ENCODE measurements around the gene FGD3.

Gene FGD3

GRCh38 chr9:92965759-92966517, 18.6 kb downstream of the FGD3 start:
- H3K27ac ChIP-seq (ENCODE audit: low read depth, low read length) = no peak overlapping the region
- H3K4me3 ChIP-seq (ENCODE audit: low read length) = no peak overlapping the region
- no peaks in the 10 kb centered on the region for H3K79me2 ChIP-seq (ENCODE audit: control insufficient read depth, insufficient read depth, low read length)
- H2BK5ac ChIP-seq (ENCODE audit: low read length) = no peak overlapping the region
- no peak overlapping the region for H2BK120ac ChIP-seq (ENCODE audit: low read depth, low read length)
- H3K4ac ChIP-seq (ENCODE audit: low read depth, low read length) = no peak overlapping the region
- peak overlapping the region; percentile 24 for H3K23ac ChIP-seq (ENCODE audit: low read length)
- H3K9ac ChIP-seq (ENCODE audit: low read length) = no peak overlapping the region
- H2BK15ac ChIP-seq (replicated peaks; ENCODE audit: low read depth) = no peak overlapping the region
- no peak overlapping the region for H2AK5ac ChIP-seq (ENCODE audit: low read length)
- no peak overlapping the region for H4K8ac ChIP-seq (ENCODE audit: low read depth, low read length)
- no peak overlapping the region for H3K56ac ChIP-seq (ENCODE audit: low read length)
- H3K4me2 ChIP-seq (ENCODE audit: low read length) = no peak overlapping the region
- H3K18ac ChIP-seq (ENCODE audit: low read length) = no peak overlapping the region
- WGBS (ENCODE audit: extremely low coverage, insufficient coverage, low lambda C conversion rate) = no CpG with 5 or more reads among the region's 17 CpGs
- H3K27me3 ChIP-seq (ENCODE audit: insufficient read depth, low read length, poor library complexity) = no peaks in the 10 kb centered on the region
- no peak for DNase-seq
- no peaks in the 10 kb centered on the region for H3K79me1 ChIP-seq (ENCODE audit: low read length)
- no peak overlapping the region for H4K5ac ChIP-seq (ENCODE audit: low read length)
- H3K36me3 ChIP-seq (ENCODE audit: control insufficient read depth, insufficient read depth, low read length) = no peaks in the 10 kb centered on the region
- H3K4me1 ChIP-seq (ENCODE audit: control insufficient read depth, low read depth, low read length) = no peaks in the 10 kb centered on the region

- H3K27ac ChIP-seq (ENCODE audit: low read depth, low read length) = no peak overlapping the region
Measured at GRCh38 chr9:92966518-92966800, 19.1 kb downstream of the FGD3 start.

GRCh38 chr9:92968081-92968480, 20.8 kb downstream of the FGD3 start:
- H3K23ac ChIP-seq (ENCODE audit: low read length) = no peak overlapping the region
- no peak overlapping the region for H4K8ac ChIP-seq (ENCODE audit: low read depth, low read length)
- no peaks in the 10 kb centered on the region for H3K27me3 ChIP-seq (ENCODE audit: insufficient read depth, low read length, poor library complexity)
- H3K9ac ChIP-seq (ENCODE audit: low read length) = no peak overlapping the region
- no peaks in the 10 kb centered on the region for H3K36me3 ChIP-seq (ENCODE audit: control insufficient read depth, insufficient read depth, low read length)
- H2BK120ac ChIP-seq (ENCODE audit: low read depth, low read length) = no peak overlapping the region
- no peak overlapping the region for H2BK5ac ChIP-seq (ENCODE audit: low read length)
- H3K79me2 ChIP-seq (ENCODE audit: control insufficient read depth, insufficient read depth, low read length) = no peaks in the 10 kb centered on the region
- no peak overlapping the region for H2AK5ac ChIP-seq (ENCODE audit: low read length)
- H3K4me2 ChIP-seq (ENCODE audit: low read length) = no peak overlapping the region
- no peak overlapping the region for H3K4me3 ChIP-seq (ENCODE audit: low read length)
- H3K18ac ChIP-seq (ENCODE audit: low read length) = no peak overlapping the region
- DNase-seq = no peak
- H4K5ac ChIP-seq (ENCODE audit: low read length) = no peak overlapping the region
- no peak overlapping the region for H2BK15ac ChIP-seq (replicated peaks; ENCODE audit: low read depth)
- H3K27ac ChIP-seq (ENCODE audit: low read depth, low read length) = no peak overlapping the region
- no peaks in the 10 kb centered on the region for H3K4me1 ChIP-seq (ENCODE audit: control insufficient read depth, low read depth, low read length)
- H3K4ac ChIP-seq (ENCODE audit: low read depth, low read length) = no peak overlapping the region
- H3K56ac ChIP-seq (ENCODE audit: low read length) = no peak overlapping the region
- H3K79me1 ChIP-seq (ENCODE audit: low read length) = no peaks in the 10 kb centered on the region
- WGBS (ENCODE audit: extremely low coverage, insufficient coverage, low lambda C conversion rate) = no CpG with 5 or more reads among the region's 8 CpGs

More at GRCh38 chr9:92966518-92966800, 19.1 kb downstream of the FGD3 start:
- H3K36me3 ChIP-seq (ENCODE audit: control insufficient read depth, insufficient read depth, low read length) = no peaks in the 10 kb centered on the region
- no peak overlapping the region for H2BK15ac ChIP-seq (replicated peaks; ENCODE audit: low read depth)
- no peak overlapping the region for H2BK5ac ChIP-seq (ENCODE audit: low read length)
- H3K4me3 ChIP-seq (ENCODE audit: low read length) = no peak overlapping the region
- no peak overlapping the region for H3K4me2 ChIP-seq (ENCODE audit: low read length)
- no peaks in the 10 kb centered on the region for H3K79me2 ChIP-seq (ENCODE audit: control insufficient read depth, insufficient read depth, low read length)
- H4K5ac ChIP-seq (ENCODE audit: low read length) = no peak overlapping the region
- DNase-seq = no peak
- H3K4me1 ChIP-seq (ENCODE audit: control insufficient read depth, low read depth, low read length) = no peaks in the 10 kb centered on the region
- H2AK5ac ChIP-seq (ENCODE audit: low read length) = no peak overlapping the region
- H3K79me1 ChIP-seq (ENCODE audit: low read length) = no peaks in the 10 kb centered on the region
- no peak overlapping the region for H3K56ac ChIP-seq (ENCODE audit: low read length)
- no peak overlapping the region for H4K8ac ChIP-seq (ENCODE audit: low read depth, low read length)
- WGBS (ENCODE audit: extremely low coverage, insufficient coverage, low lambda C conversion rate) = no CpG with 5 or more reads among the region's 5 CpGs
- H3K27me3 ChIP-seq (ENCODE audit: insufficient read depth, low read length, poor library complexity) = no peaks in the 10 kb centered on the region
- H3K23ac ChIP-seq (ENCODE audit: low read length) = no peak overlapping the region
- no peak overlapping the region for H2BK120ac ChIP-seq (ENCODE audit: low read depth, low read length)
- H3K9ac ChIP-seq (ENCODE audit: low read length) = no peak overlapping the region
- H3K4ac ChIP-seq (ENCODE audit: low read depth, low read length) = no peak overlapping the region
- H3K18ac ChIP-seq (ENCODE audit: low read length) = no peak overlapping the region

- Histone ChIP-seq H3K79me1 (ENCODE audit: low read length) (no peaks in the 10 kb centered on the region), H3K23ac (ENCODE audit: low read length) (no peak overlapping the region), H3K9ac (ENCODE audit: low read length) (no peak overlapping the region), H3K27me3 (ENCODE audit: insufficient read depth, low read length, poor library complexity) (no peaks in the 10 kb centered on the region), H3K4me1 (ENCODE audit: control insufficient read depth, low read depth, low read length) (no peaks in the 10 kb centered on the region), H3K79me2 (ENCODE audit: control insufficient read depth, insufficient read depth, low read length) (no peaks in the 10 kb centered on the region), H4K5ac (ENCODE audit: low read length) (no peak overlapping the region), H3K4ac (ENCODE audit: low read depth, low read length) (no peak overlapping the region), H2BK15ac (replicated peaks; ENCODE audit: low read depth) (no peak overlapping the region), H3K56ac (ENCODE audit: low read length) (no peak overlapping the region), H4K8ac (ENCODE audit: low read depth, low read length) (no peak overlapping the region), H2BK120ac (ENCODE audit: low read depth, low read length) (no peak overlapping the region), H2BK5ac (ENCODE audit: low read length) (no peak overlapping the region), H3K4me3 (ENCODE audit: low read length) (no peak overlapping the region), H3K27ac (ENCODE audit: low read depth, low read length) (no peak overlapping the region), H3K18ac (ENCODE audit: low read length) (no peak overlapping the region), H3K36me3 (ENCODE audit: control insufficient read depth, insufficient read depth, low read length) (no peaks in the 10 kb centered on the region), H2AK5ac (ENCODE audit: low read length) (no peak overlapping the region), H3K4me2 (ENCODE audit: low read length) (no peak overlapping the region)
- no CpG with 5 or more reads among the region's 19 CpGs for WGBS (ENCODE audit: extremely low coverage, insufficient coverage, low lambda C conversion rate)
- DNase-seq = no peak
Measured at GRCh38 chr9:92969516-92970466, 22.5 kb downstream of the FGD3 start.

- peak; percentile 87 for DNase-seq
- Histone ChIP-seq H4K5ac (ENCODE audit: low read length) (no peak overlapping the region), H2BK5ac (ENCODE audit: low read length) (no peak overlapping the region), H4K8ac (ENCODE audit: low read depth, low read length) (no peak overlapping the region), H3K18ac (ENCODE audit: low read length) (no peak overlapping the region), H3K23ac (ENCODE audit: low read length) (no peak overlapping the region), H3K4me3 (ENCODE audit: low read length) (no peak overlapping the region), H3K27ac (ENCODE audit: low read depth, low read length) (no peak overlapping the region), H3K4me1 (ENCODE audit: control insufficient read depth, low read depth, low read length) (no peaks in the 10 kb centered on the region), H3K79me2 (ENCODE audit: control insufficient read depth, insufficient read depth, low read length) (no peaks in the 10 kb centered on the region), H2BK15ac (replicated peaks; ENCODE audit: low read depth) (no peak overlapping the region), H3K9ac (ENCODE audit: low read length) (no peak overlapping the region), H3K36me3 (ENCODE audit: control insufficient read depth, insufficient read depth, low read length) (no peaks in the 10 kb centered on the region), H2AK5ac (ENCODE audit: low read length) (no peak overlapping the region), H3K56ac (ENCODE audit: low read length) (no peak overlapping the region), H3K79me1 (ENCODE audit: low read length) (no peaks in the 10 kb centered on the region), H2BK120ac (ENCODE audit: low read depth, low read length) (no peak overlapping the region), H3K27me3 (ENCODE audit: insufficient read depth, low read length, poor library complexity) (no peaks in the 10 kb centered on the region), H3K4me2 (ENCODE audit: low read length) (no peak overlapping the region), H3K4ac (ENCODE audit: low read depth, low read length) (no peak overlapping the region)
- no CpG with 5 or more reads among the region's 5 CpGs for WGBS (ENCODE audit: extremely low coverage, insufficient coverage, low lambda C conversion rate)
Measured at GRCh38 chr9:92970467-92970923, 23.2 kb downstream of the FGD3 start.

Data from mesendoderm (in vitro differentiated cells).